Calu3 (cell line): ENCODE results near the gene LHX4. TPM values are rescaled to one million over a fixed set of nuclear protein-coding genes. Genes with fewer than 3 reads are reported as not detected.

ENCODE experiments used
- BruUV-seq: library from RNA; stranded (reverse); fragments of 400-500 nt; replicated peaks from 2 replicates; lab custom pipeline; 2021; lab: Mats Ljungman, UMichigan
- CTCF ChIA-PET: fragments of 300-600 bp; sonication (Branson Sonifier 250); formaldehyde crosslinking; loops from one replicate; lab custom pipeline; 2022; ENCODE audit warnings: antibody characterized with exemption; lab: Charles Lee
- DNase-seq: peaks from one replicate; pipeline ENCODE4 v3.0.0; 2022
- H3K27ac Mint-ChIP-seq: one replicate; pipeline ENCODE4 v1.8.0; 2022; ENCODE audit warnings: mixed read lengths; ENCODE audit not compliant: unreplicated experiment
- H3K27me3 Mint-ChIP-seq: one replicate; pipeline ENCODE4 v1.8.0; 2022; ENCODE audit warnings: mixed read lengths; ENCODE audit not compliant: unreplicated experiment
- H3K36me3 Mint-ChIP-seq: one replicate; pipeline ENCODE4 v1.8.0; 2022; ENCODE audit warnings: mild to moderate bottlenecking, moderate library complexity, mixed read lengths; ENCODE audit not compliant: insufficient read depth, unreplicated experiment
- H3K4me1 Mint-ChIP-seq: one replicate; pipeline ENCODE4 v1.8.0; 2022; ENCODE audit warnings: mild to moderate bottlenecking, low read depth, mixed read lengths; ENCODE audit not compliant: unreplicated experiment
- H3K4me3 Mint-ChIP-seq: one replicate; pipeline ENCODE4 v1.8.0; 2022; ENCODE audit warnings: mild to moderate bottlenecking, low read depth, moderate library complexity, mixed read lengths; ENCODE audit not compliant: unreplicated experiment
- H3K9me3 Mint-ChIP-seq: one replicate; pipeline ENCODE4 v1.8.0; 2022; ENCODE audit warnings: low read depth, mixed read lengths; ENCODE audit not compliant: unreplicated experiment
- CTCF ChIP-seq: fragments of 200-600 bp; IDR thresholded peaks from one replicate; pipeline ENCODE4 v1.8.0; 2022; ENCODE audit warnings: antibody characterized with exemption; ENCODE audit not compliant: unreplicated experiment
- intact Hi-C: fragments of 100-400 bp; cut with micrococcal nuclease; formaldehyde crosslinking; loops from one replicate; pipeline ENCODE4 v1.10.0; 2022; ENCODE audit not compliant: unreplicated experiment
- total RNA-seq: library from RNA; stranded (reverse); gene quantifications from 2 replicates; pipeline ENCODE4 v1.2.3, GENCODE V29; 2022

LHX4 gene
- total RNA-seq, 1 experiment from 2014 or later = 0.19 TPM

GRCh38 chr1:180186831-180187230 lies 43.2 kb upstream of the LHX4 start:
- no TSS peak for BruUV-seq
- CTCF ChIA-PET = no interaction called here
- Mint-ChIP-seq H3K9me3 (no peaks in the 10 kb centered on the region), H3K4me3 (no peak overlapping the region), H3K27me3 (no peaks in the 10 kb centered on the region), H3K36me3 (peaks cover 48% of the 10 kb centered on the region), H3K27ac (no peak overlapping the region), H3K4me1 (no peaks in the 10 kb centered on the region)
- intact Hi-C loops = no loop called here
- TF ChIP-seq CTCF = no peak
- DNase-seq = no peak

GRCh38 chr1:180187626-180188025 lies 42.4 kb upstream of the LHX4 start:
- intact Hi-C loops = loop anchor here (1.0 kb wide), 1 partner anchor 293 kb away; no protein-coding TSS in a partner anchor
- H3K27me3 Mint-ChIP-seq = no peaks in the 10 kb centered on the region
- no peak for TF ChIP-seq CTCF
- H3K36me3 Mint-ChIP-seq = peaks cover 48% of the 10 kb centered on the region
- H3K4me1 Mint-ChIP-seq = peaks cover 8% of the 10 kb centered on the region
- CTCF ChIA-PET = interaction anchor here (0.6 to 1.5 kb wide), 7 partner anchors 9 to 1703 kb away, joined by 3 to 11 read pairs (median 5); no protein-coding TSS in a partner anchor
- no peak for DNase-seq
- BruUV-seq = no TSS peak
- H3K4me3 Mint-ChIP-seq = no peak overlapping the region
- no peak overlapping the region for H3K27ac Mint-ChIP-seq
- no peaks in the 10 kb centered on the region for H3K9me3 Mint-ChIP-seq

- peak; percentile 79 for DNase-seq
Measured at GRCh38 chr1:180188091-180188506, 42.0 kb upstream of the LHX4 start.

GRCh38 chr1:180188684-180189175 lies 41.3 kb upstream of the LHX4 start:
- BruUV-seq = no TSS peak
- H3K27me3 Mint-ChIP-seq = no peaks in the 10 kb centered on the region
- no peak for DNase-seq
- CTCF ChIA-PET = interaction anchor here (0.9 to 1.5 kb wide), 4 partner anchors 9 to 227 kb away, joined by 3 to 11 read pairs (median 6); no protein-coding TSS in a partner anchor
- no peak overlapping the region for H3K27ac Mint-ChIP-seq
- peaks cover 19% of the 10 kb centered on the region for H3K4me1 Mint-ChIP-seq
- H3K36me3 Mint-ChIP-seq = peaks cover 42% of the 10 kb centered on the region
- no peak overlapping the region for H3K4me3 Mint-ChIP-seq
- intact Hi-C loops = loop anchor here (1.0 kb wide), 1 partner anchor 292 kb away; no protein-coding TSS in a partner anchor
- no peaks in the 10 kb centered on the region for H3K9me3 Mint-ChIP-seq
- TF ChIP-seq CTCF = no peak

More at GRCh38 chr1:180188091-180188506, 42.0 kb upstream of the LHX4 start:
- BruUV-seq = no TSS peak
- Mint-ChIP-seq H3K4me3 (no peak overlapping the region), H3K9me3 (no peaks in the 10 kb centered on the region), H3K4me1 (peaks cover 12% of the 10 kb centered on the region), H3K27me3 (no peaks in the 10 kb centered on the region), H3K27ac (no peak overlapping the region), H3K36me3 (peaks cover 48% of the 10 kb centered on the region)
- intact Hi-C loops = loop anchor here (1.0 kb wide), 1 partner anchor 292 kb away; no protein-coding TSS in a partner anchor
- peak; percentile 84 for TF ChIP-seq CTCF
- CTCF ChIA-PET = interaction anchor here (0.6 to 1.5 kb wide), 7 partner anchors 9 to 1702 kb away, joined by 3 to 11 read pairs (median 5); no protein-coding TSS in a partner anchor
